ENCODE results near the gene SRPK2.

Gene SRPK2

GRCh38 chr7:105136221-105136620, 252.5 kb downstream of the SRPK2 start:
- DNase-seq (ENCODE audit: low read depth) = no peak

GRCh38 chr7:105133986-105134655, 254.6 kb downstream of the SRPK2 start:
- DNase-seq (ENCODE audit: low read depth) = no peak

GRCh38 chr7:105133358-105133757, 255.4 kb downstream of the SRPK2 start:
- no peak for DNase-seq (ENCODE audit: low read depth)

GRCh38 chr7:105132835-105133234, 255.9 kb downstream of the SRPK2 start:
- DNase-seq (ENCODE audit: low read depth) = no peak

- DNase-seq (ENCODE audit: low read depth) = no peak
These were observed 256.4 kb downstream of the SRPK2 start for GRCh38 chr7:105132335-105132734.

GRCh38 chr7:105131890-105132289, 256.8 kb downstream of the SRPK2 start:
- DNase-seq (ENCODE audit: low read depth) = no peak

- DNase-seq (ENCODE audit: low read depth) = no peak
These were observed 257.6 kb downstream of the SRPK2 start for GRCh38 chr7:105131033-105131656.

GRCh38 chr7:105130580-105130979, 258.1 kb downstream of the SRPK2 start:
- no peak for DNase-seq (ENCODE audit: low read depth)

GRCh38 chr7:105130048-105130447, 258.7 kb downstream of the SRPK2 start:
- DNase-seq (ENCODE audit: low read depth) = no peak

- no peak for DNase-seq (ENCODE audit: low read depth)
These were observed 261.5 kb downstream of the SRPK2 start for GRCh38 chr7:105127179-105127578.

- DNase-seq (ENCODE audit: low read depth) = no peak
These were observed 262.2 kb downstream of the SRPK2 start for GRCh38 chr7:105126436-105126975.

GRCh38 chr7:105125745-105126144, 263.0 kb downstream of the SRPK2 start:
- no peak for DNase-seq (ENCODE audit: low read depth)

GRCh38 chr7:105122619-105123018, 266.1 kb downstream of the SRPK2 start:
- DNase-seq (ENCODE audit: low read depth) = no peak

- no peak for DNase-seq (ENCODE audit: low read depth)
These were observed 269.8 kb downstream of the SRPK2 start for GRCh38 chr7:105118612-105119600.

GRCh38 chr7:105112440-105113418, 276.0 kb downstream of the SRPK2 start:
- no peak for DNase-seq (ENCODE audit: low read depth)

GRCh38 chr7:105107458-105107857, 281.3 kb downstream of the SRPK2 start:
- no peak for DNase-seq (ENCODE audit: low read depth)

- no peak for DNase-seq (ENCODE audit: low read depth)
These were observed 282.2 kb downstream of the SRPK2 start for GRCh38 chr7:105106473-105106872.

- DNase-seq (ENCODE audit: low read depth) = no peak
These were observed 283.1 kb downstream of the SRPK2 start for GRCh38 chr7:105105579-105105978.

- no peak for DNase-seq (ENCODE audit: low read depth)
These were observed 286.0 kb downstream of the SRPK2 start for GRCh38 chr7:105102557-105103352.

- no peak for DNase-seq (ENCODE audit: low read depth)
These were observed 286.9 kb downstream of the SRPK2 start for GRCh38 chr7:105101864-105102263.
